HG03575 (cell line): ENCODE data around the gene DNAH11.

ENCODE experiments used
- ATAC-seq: cut with Tn5 transposase; IDR thresholded peaks from one replicate; pipeline ENCODE4 v1.9.1; 2021; ENCODE audit not compliant: unreplicated experiment, insufficient number of reproducible peaks, low FRiP score; ENCODE audit errors: extremely low read depth

The DNAH11 gene

GRCh38 chr7:21753071-21753470 lies 210.2 kb downstream of the DNAH11 start:
- no peak for ATAC-seq

GRCh38 chr7:21754963-21755362 lies 212.1 kb downstream of the DNAH11 start:
- ATAC-seq, result no peak

GRCh38 chr7:21757537-21758282 lies 214.9 kb downstream of the DNAH11 start:
- no peak for ATAC-seq

- ATAC-seq, result no peak
Measured at GRCh38 chr7:21758286-21758685, 215.4 kb downstream of the DNAH11 start.

- no peak for ATAC-seq
Measured at GRCh38 chr7:21762469-21762868, 219.6 kb downstream of the DNAH11 start.

GRCh38 chr7:21763818-21764217 lies 221.0 kb downstream of the DNAH11 start:
- no peak for ATAC-seq

GRCh38 chr7:21766218-21766617 lies 223.4 kb downstream of the DNAH11 start:
- ATAC-seq, result no peak

GRCh38 chr7:21767300-21767900 lies 224.6 kb downstream of the DNAH11 start:
- ATAC-seq, result no peak

GRCh38 chr7:21768279-21768678 lies 225.4 kb downstream of the DNAH11 start:
- ATAC-seq, result no peak

GRCh38 chr7:21771266-21771665 lies 228.4 kb downstream of the DNAH11 start:
- ATAC-seq, result no peak

- ATAC-seq, result no peak
Measured at GRCh38 chr7:21771906-21772610, 229.2 kb downstream of the DNAH11 start.

- ATAC-seq, result no peak
Measured at GRCh38 chr7:21773326-21773725, 230.5 kb downstream of the DNAH11 start.

GRCh38 chr7:21777921-21778320 lies 235.1 kb downstream of the DNAH11 start:
- ATAC-seq, result no peak

GRCh38 chr7:21778953-21779352 lies 236.1 kb downstream of the DNAH11 start:
- ATAC-seq, result no peak

GRCh38 chr7:21782996-21783395 lies 240.2 kb downstream of the DNAH11 start:
- ATAC-seq, result no peak

GRCh38 chr7:21784989-21785388 lies 242.2 kb downstream of the DNAH11 start:
- ATAC-seq, result no peak

- no peak for ATAC-seq
Measured at GRCh38 chr7:21805791-21806190, 263.0 kb downstream of the DNAH11 start.

GRCh38 chr7:21806388-21806787 lies 263.5 kb downstream of the DNAH11 start:
- ATAC-seq, result no peak

GRCh38 chr7:21819048-21819447 lies 276.2 kb downstream of the DNAH11 start:
- ATAC-seq, result no peak

- ATAC-seq, result no peak
Measured at GRCh38 chr7:21828841-21829240, 286.0 kb downstream of the DNAH11 start.
